ENCODE measurements around the gene LTO1. TPM values are rescaled to one million over a fixed set of nuclear protein-coding genes. Genes with fewer than 3 reads are reported as not detected.

Gene LTO1
- total RNA-seq, 1 experiment from 2014 or later = 25.3 TPM

DNA sequence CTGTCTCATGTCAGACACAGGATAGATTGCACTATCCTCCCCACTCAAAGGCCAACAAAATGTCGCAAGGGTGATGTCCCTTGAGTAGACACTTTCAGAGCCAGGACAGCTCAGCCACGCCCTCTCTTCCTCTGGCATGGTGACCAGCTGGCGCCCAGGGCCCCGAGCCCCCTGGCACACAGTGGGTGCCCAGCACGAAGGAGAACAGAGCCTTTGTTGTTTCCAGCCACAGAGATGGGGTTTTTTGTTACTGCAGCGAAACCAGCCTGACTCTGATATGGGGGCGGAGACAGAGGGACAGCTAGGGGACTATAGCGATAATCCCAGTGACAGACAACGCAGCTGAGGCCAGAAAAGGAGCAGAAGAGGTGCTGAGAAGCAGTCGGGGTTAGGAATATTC is 57.5 kb downstream of the LTO1 start:
- Histone ChIP-seq H4K5ac (ENCODE audit: insufficient read length, low read depth, low read length) (no peak overlapping the region), H2BK12ac (ENCODE audit: insufficient read length, low read depth, low read length) (no peak overlapping the region), H2BK5ac (ENCODE audit: insufficient read length, low read length) (no peak overlapping the region), H2BK15ac (ENCODE audit: low read depth, low read length) (no peak overlapping the region), H3K27me3 (ENCODE audit: insufficient read depth, low read length) (no peaks in the 10 kb centered on the region), H2AFZ (ENCODE audit: low read length) (no peak overlapping the region), H3K4me1 (ENCODE audit: insufficient read depth, low read length) (no peaks in the 10 kb centered on the region; the same call in 1 of the 2 replicates), H3K79me1 (ENCODE audit: insufficient read depth, low read depth, low read length, poor library complexity, severe bottlenecking) (no peaks in the 10 kb centered on the region), H2AK5ac (ENCODE audit: insufficient read length, low read length) (no peak overlapping the region), H4K20me1 (ENCODE audit: control insufficient read depth, insufficient read depth, insufficient read length) (no peaks in the 10 kb centered on the region), H3K23ac (ENCODE audit: insufficient read length, low read depth, low read length) (no peak overlapping the region), H4K8ac (replicated peaks; ENCODE audit: insufficient read length, low read depth, low read length) (no peak overlapping the region), H3K23me2 (ENCODE audit: insufficient read length, low read depth, low read length, poor library complexity, severe bottlenecking) (no peaks in the 10 kb centered on the region), H4K91ac (ENCODE audit: insufficient read length, low read depth, low read length) (no peak overlapping the region), H3K79me2 (ENCODE audit: insufficient read depth, low read length) (no peaks in the 10 kb centered on the region), H3K4ac (ENCODE audit: low read depth, low read length) (no peak overlapping the region), H2BK20ac (ENCODE audit: low read depth, low read length, poor library complexity, severe bottlenecking) (no peak overlapping the region), H2BK120ac (ENCODE audit: low read depth, low read length, poor library complexity, severe bottlenecking) (no peak overlapping the region), H3K4me2 (ENCODE audit: insufficient read depth, insufficient read length, low read length) (no peak overlapping the region), H3T11ph (ENCODE audit: low read length) (no peak overlapping the region), H3K9ac (ENCODE audit: extremely low read depth, insufficient read length, low read length) (no peak overlapping the region), H3K27ac (ENCODE audit: insufficient read length, low read depth, low read length) (no peak overlapping the region), H3K56ac (ENCODE audit: insufficient read length, low read depth, low read length) (no peak overlapping the region), H3K9me3 (ENCODE audit: control insufficient read depth, low read depth, low read length) (no peaks in the 10 kb centered on the region), H3K14ac (ENCODE audit: insufficient read depth, low read length) (no peak overlapping the region; the same call in 1 of the 2 replicates), H3K18ac (ENCODE audit: insufficient read length, low read depth, low read length) (no peak overlapping the region)
- Mint-ChIP-seq H3K36me3 (ENCODE audit: insufficient read depth in 1 of 3, low read depth in 3 of 3) (no peaks in the 10 kb centered on the region), H3K4me1 (peaks cover 17 to 24% of the 10 kb centered on the region in 2 experiments), H3K4me3 (no peak overlapping the region), H3K9me3 (no peaks in the 10 kb centered on the region; a peak in 2 of 5 replicates), H3K27ac (no peak overlapping the region), H3K27me3 (ENCODE audit: low read depth) (peaks cover 1% of the 10 kb centered on the region)
- TF ChIP-seq, protein P1, sequence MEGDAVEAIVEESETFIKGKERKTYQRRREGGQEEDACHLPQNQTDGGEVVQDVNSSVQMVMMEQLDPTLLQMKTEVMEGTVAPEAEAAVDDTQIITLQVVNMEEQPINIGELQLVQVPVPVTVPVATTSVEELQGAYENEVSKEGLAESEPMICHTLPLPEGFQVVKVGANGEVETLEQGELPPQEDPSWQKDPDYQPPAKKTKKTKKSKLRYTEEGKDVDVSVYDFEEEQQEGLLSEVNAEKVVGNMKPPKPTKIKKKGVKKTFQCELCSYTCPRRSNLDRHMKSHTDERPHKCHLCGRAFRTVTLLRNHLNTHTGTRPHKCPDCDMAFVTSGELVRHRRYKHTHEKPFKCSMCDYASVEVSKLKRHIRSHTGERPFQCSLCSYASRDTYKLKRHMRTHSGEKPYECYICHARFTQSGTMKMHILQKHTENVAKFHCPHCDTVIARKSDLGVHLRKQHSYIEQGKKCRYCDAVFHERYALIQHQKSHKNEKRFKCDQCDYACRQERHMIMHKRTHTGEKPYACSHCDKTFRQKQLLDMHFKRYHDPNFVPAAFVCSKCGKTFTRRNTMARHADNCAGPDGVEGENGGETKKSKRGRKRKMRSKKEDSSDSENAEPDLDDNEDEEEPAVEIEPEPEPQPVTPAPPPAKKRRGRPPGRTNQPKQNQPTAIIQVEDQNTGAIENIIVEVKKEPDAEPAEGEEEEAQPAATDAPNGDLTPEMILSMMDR (conservative IDR thresholded peaks at IDR 0.05) = no peak
- no peak for DNase-seq
- WGBS (ENCODE audit: extremely low coverage, insufficient read length, low lambda C conversion rate) = no CpG with 5 or more reads among the region's 10 CpGs
